ENCODE measurements around the gene AFTPH.

The AFTPH gene

GRCh38 chr2:64523666-64524603, at the start of gene AFTPH:
TSS of gene AFTPH (plus strand) at chr2:64524328. CDS start at chr2:64551475, 27,147 bp downstream.
- H3K27me3 ChIP-seq (replicated peaks; ENCODE audit: control insufficient read depth, insufficient read depth, low read length), result no peaks in the 10 kb centered on the region
- no peak for TF ChIP-seq CTCF (IDR thresholded peaks at IDR 0.05; ENCODE audit: insufficient read depth, low read length, poor library complexity, severe bottlenecking)
- peak; percentile 99 for DNase-seq (ENCODE audit: extremely low read depth, insufficient read length)
- peak within 1 kb of the TSS; percentile 100 for H3K4me3 ChIP-seq (replicated peaks; ENCODE audit: low read depth, low read length)
- H3K36me3 ChIP-seq (ENCODE audit: control insufficient read depth, insufficient read depth, low read length), result no peaks in the 10 kb centered on the region; the same call in 1 of the 2 replicates

GRCh38 chr2:64474636-64475035, 49.5 kb upstream of the AFTPH start:
- no peak for TF ChIP-seq CTCF (IDR thresholded peaks at IDR 0.05; ENCODE audit: insufficient read depth, low read length, poor library complexity, severe bottlenecking)
- no peak overlapping the region for H3K4me3 ChIP-seq (replicated peaks; ENCODE audit: low read depth, low read length)
- no peak for DNase-seq (ENCODE audit: extremely low read depth, insufficient read length)
- H3K36me3 ChIP-seq (ENCODE audit: control insufficient read depth, insufficient read depth, low read length), result no peaks in the 10 kb centered on the region
- H3K27me3 ChIP-seq (replicated peaks; ENCODE audit: control insufficient read depth, insufficient read depth, low read length), result no peaks in the 10 kb centered on the region

- TF ChIP-seq CTCF (IDR thresholded peaks at IDR 0.05; ENCODE audit: insufficient read depth, low read length, poor library complexity, severe bottlenecking), result no peak
- H3K27me3 ChIP-seq (replicated peaks; ENCODE audit: control insufficient read depth, insufficient read depth, low read length), result no peaks in the 10 kb centered on the region
- no peaks in the 10 kb centered on the region for H3K36me3 ChIP-seq (ENCODE audit: control insufficient read depth, insufficient read depth, low read length)
- no peak overlapping the region for H3K4me3 ChIP-seq (replicated peaks; ENCODE audit: low read depth, low read length)
- no peak for DNase-seq (ENCODE audit: extremely low read depth, insufficient read length)
Observed at GRCh38 chr2:64477037-64477436, 47.1 kb upstream of the AFTPH start.

- Histone ChIP-seq H3K4me3 (replicated peaks; ENCODE audit: low read depth, low read length) (no peak overlapping the region), H3K36me3 (ENCODE audit: control insufficient read depth, insufficient read depth, low read length) (no peaks in the 10 kb centered on the region), H3K27me3 (replicated peaks; ENCODE audit: control insufficient read depth, insufficient read depth, low read length) (no peaks in the 10 kb centered on the region)
- TF ChIP-seq CTCF (IDR thresholded peaks at IDR 0.05; ENCODE audit: insufficient read depth, low read length, poor library complexity, severe bottlenecking), result no peak
- DNase-seq (ENCODE audit: extremely low read depth, insufficient read length), result no peak
Observed at GRCh38 chr2:64477979-64478378, 46.1 kb upstream of the AFTPH start.

GRCh38 chr2:64478502-64479230, 45.5 kb upstream of the AFTPH start:
- TF ChIP-seq CTCF (IDR thresholded peaks at IDR 0.05; ENCODE audit: insufficient read depth, low read length, poor library complexity, severe bottlenecking), result no peak
- DNase-seq (ENCODE audit: extremely low read depth, insufficient read length), result no peak

More at GRCh38 chr2:64478502-64479230, 45.5 kb upstream of the AFTPH start:
- H3K36me3 ChIP-seq (ENCODE audit: control insufficient read depth, insufficient read depth, low read length), result no peaks in the 10 kb centered on the region
- H3K4me3 ChIP-seq (replicated peaks; ENCODE audit: low read depth, low read length), result no peak overlapping the region
- no peaks in the 10 kb centered on the region for H3K27me3 ChIP-seq (replicated peaks; ENCODE audit: control insufficient read depth, insufficient read depth, low read length)
